Neural progenitor cell (in vitro differentiated cells): ENCODE results near the gene THAP2. TPM values are rescaled to one million over a fixed set of nuclear protein-coding genes. Genes with fewer than 3 reads are reported as not detected.
A peak's percentile ranks its signal among the peaks of the same experiment; 100 is the strongest.

ENCODE experiments used
- DNase-seq: peaks from one replicate; pipeline ENCODE4 v3.0.0-alpha.2; 2016; ENCODE audit warnings: low spot score
- H2AFZ ChIP-seq: fragments of 200-600 bp; sonication (generic); replicated peaks from 2 replicates; pipeline ENCODE4 v1.6.1; 2016; ENCODE audit warnings: antibody characterized with exemption
- H3F3A ChIP-seq: fragments of 200-600 bp; sonication (generic); 2 replicates; pipeline ENCODE4 v1.6.1; 2016; ENCODE audit warnings: antibody characterized with exemption, low read depth
- H3K27ac ChIP-seq: fragments of 200-600 bp; sonication (generic); 2 replicates; pipeline ENCODE4 v1.5.1; 2016; ENCODE audit warnings: mild to moderate bottlenecking
- H3K27me3 ChIP-seq: fragments of 200-600 bp; sonication (generic); 2 replicates; pipeline ENCODE4 v1.6.1; 2016; ENCODE audit warnings: mild to moderate bottlenecking, moderate library complexity
- H3K36me3 ChIP-seq: fragments of 200-600 bp; sonication (generic); 2 replicates; pipeline ENCODE4 v1.5.1; 2016
- H3K4me1 ChIP-seq: fragments of 200-600 bp; sonication (generic); 2 replicates; pipeline ENCODE4 v1.6.1; 2016; ENCODE audit warnings: mixed run types
- H3K4me2 ChIP-seq: fragments of 200-600 bp; sonication (generic); 2 replicates; pipeline ENCODE4 v1.6.1; 2016
- H3K4me3 ChIP-seq: fragments of 200-600 bp; sonication (generic); 2 replicates; pipeline ENCODE4 v1.5.1; 2016
- H3K79me2 ChIP-seq: fragments of 200-600 bp; sonication (generic); 2 replicates; pipeline ENCODE4 v1.6.1; 2016; ENCODE audit warnings: low read depth
- H3K9ac ChIP-seq: fragments of 200-600 bp; sonication (generic); 2 replicates; pipeline ENCODE4 v1.6.1; 2016
- H3K9me3 ChIP-seq: fragments of 200-600 bp; sonication (generic); 2 replicates; pipeline ENCODE4 v1.5.1; 2016; ENCODE audit warnings: low read depth
- H4K20me1 ChIP-seq: fragments of 200-600 bp; sonication (generic); 2 replicates; pipeline ENCODE4 v1.6.1; 2016; ENCODE audit warnings: low read depth
- H3K27ac Mint-ChIP-seq: 3 replicates; pipeline ENCODE4 v1.8.0; 2021; ENCODE audit warnings: mixed read lengths
- H3K27me3 Mint-ChIP-seq: 2 replicates; pipeline ENCODE4 v1.8.0; 2022; ENCODE audit warnings: low read depth, mild to moderate bottlenecking, inconsistent platforms, moderate library complexity, mixed read lengths; ENCODE audit not compliant: insufficient read depth
- H3K36me3 Mint-ChIP-seq: 3 replicates; pipeline ENCODE4 v1.8.0; 2021; ENCODE audit warnings: mixed read lengths
- H3K4me1 Mint-ChIP-seq: 3 replicates; pipeline ENCODE4 v1.8.0; 2021; ENCODE audit warnings: mixed read lengths
- H3K4me3 Mint-ChIP-seq: 3 replicates; pipeline ENCODE4 v1.8.0; 2021; ENCODE audit warnings: mild to moderate bottlenecking, moderate library complexity, mixed read lengths
- H3K9me3 Mint-ChIP-seq: 3 replicates; pipeline ENCODE4 v1.8.0; 2020; ENCODE audit warnings: mixed read lengths
- EZH2 ChIP-seq: fragments of 200-600 bp; sonication (generic); IDR thresholded peaks from 2 replicates; pipeline ENCODE4 v1.6.1; 2017; ENCODE audit warnings: antibody characterized with exemption, mild to moderate bottlenecking, moderate library complexity
- EZH2phosphoT487 ChIP-seq: fragments of 200-600 bp; sonication (generic); IDR thresholded peaks from 2 replicates; pipeline ENCODE4 v1.6.1; 2017; ENCODE audit warnings: antibody characterized with exemption
- total RNA-seq: library from RNA; depleted of rRNA; stranded (reverse); fragments of >200 nt; gene quantifications from 2 replicates; pipeline ENCODE4 v1.2.3, GENCODE V29; 2015; ENCODE audit warnings: low replicate concordance
- TF ChIP-seq, protein P1 (sequence below): fragments of 200-600 bp; sonication (generic); IDR thresholded peaks from 2 replicates; pipeline ENCODE4 v1.5.1; 2017; ENCODE audit warnings: antibody characterized with exemption, mild to moderate bottlenecking

THAP2 gene
- total RNA-seq, 1 donor from 2014 or later = 37.3 TPM

DNA sequence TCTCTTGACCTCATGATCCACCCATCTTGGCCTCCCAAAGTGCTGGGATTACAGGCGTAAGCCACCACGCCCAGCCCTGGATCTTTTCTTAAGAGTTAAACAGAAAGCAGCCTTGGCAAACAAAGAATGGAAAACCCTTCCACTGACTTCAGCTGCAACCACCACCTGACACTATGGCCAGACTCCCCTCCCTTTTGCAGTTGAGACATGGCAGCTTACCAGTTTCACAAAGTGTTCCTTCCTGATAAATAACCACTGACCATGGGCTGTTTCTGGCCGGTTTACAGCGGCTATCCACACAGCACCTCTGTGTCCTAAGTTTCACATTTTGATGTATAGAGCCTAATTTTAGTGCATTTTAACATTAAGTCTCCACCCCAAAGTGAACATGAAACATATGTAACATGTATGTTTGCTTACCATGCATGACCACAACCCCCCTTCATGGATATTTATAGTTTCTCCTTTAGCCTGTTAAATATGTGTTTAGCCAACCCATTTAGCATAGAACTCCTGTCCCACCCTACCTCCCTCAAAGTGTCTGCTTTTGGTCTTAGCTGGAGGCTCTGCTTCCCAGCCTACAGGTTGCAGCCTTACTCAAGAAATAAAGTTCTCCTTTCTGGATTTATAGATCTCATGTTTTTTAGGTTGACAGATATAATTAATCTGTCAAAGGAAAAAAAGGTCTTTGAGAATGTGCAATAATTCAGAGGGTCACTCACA, 57.8 kb downstream of the THAP2 start:
- no peaks in the 10 kb centered on the region for H3K9me3 ChIP-seq
- no peak overlapping the region for H3K4me2 ChIP-seq
- Mint-ChIP-seq H3K27ac (no peak overlapping the region), H3K4me1 (no peaks in the 10 kb centered on the region), H3K4me3 (no peak overlapping the region), H3K9me3 (no peaks in the 10 kb centered on the region), H3K36me3 (no peaks in the 10 kb centered on the region), H3K27me3 (no peaks in the 10 kb centered on the region)
- no peaks in the 10 kb centered on the region for H3K36me3 ChIP-seq
- no peak for DNase-seq
- H3K9ac ChIP-seq = no peak overlapping the region
- H3K4me3 ChIP-seq = no peak overlapping the region
- H3F3A ChIP-seq = no peaks in the 10 kb centered on the region
- no peaks in the 10 kb centered on the region for H3K4me1 ChIP-seq
- H4K20me1 ChIP-seq = no peaks in the 10 kb centered on the region
- no peak for TF ChIP-seq EZH2phosphoT487
- TF ChIP-seq, protein P1, sequence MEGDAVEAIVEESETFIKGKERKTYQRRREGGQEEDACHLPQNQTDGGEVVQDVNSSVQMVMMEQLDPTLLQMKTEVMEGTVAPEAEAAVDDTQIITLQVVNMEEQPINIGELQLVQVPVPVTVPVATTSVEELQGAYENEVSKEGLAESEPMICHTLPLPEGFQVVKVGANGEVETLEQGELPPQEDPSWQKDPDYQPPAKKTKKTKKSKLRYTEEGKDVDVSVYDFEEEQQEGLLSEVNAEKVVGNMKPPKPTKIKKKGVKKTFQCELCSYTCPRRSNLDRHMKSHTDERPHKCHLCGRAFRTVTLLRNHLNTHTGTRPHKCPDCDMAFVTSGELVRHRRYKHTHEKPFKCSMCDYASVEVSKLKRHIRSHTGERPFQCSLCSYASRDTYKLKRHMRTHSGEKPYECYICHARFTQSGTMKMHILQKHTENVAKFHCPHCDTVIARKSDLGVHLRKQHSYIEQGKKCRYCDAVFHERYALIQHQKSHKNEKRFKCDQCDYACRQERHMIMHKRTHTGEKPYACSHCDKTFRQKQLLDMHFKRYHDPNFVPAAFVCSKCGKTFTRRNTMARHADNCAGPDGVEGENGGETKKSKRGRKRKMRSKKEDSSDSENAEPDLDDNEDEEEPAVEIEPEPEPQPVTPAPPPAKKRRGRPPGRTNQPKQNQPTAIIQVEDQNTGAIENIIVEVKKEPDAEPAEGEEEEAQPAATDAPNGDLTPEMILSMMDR = no peak
- TF ChIP-seq EZH2 = no peak
- no peak overlapping the region for H3K27ac ChIP-seq
- no peak overlapping the region for H2AFZ ChIP-seq
- H3K27me3 ChIP-seq = no peaks in the 10 kb centered on the region
- no peaks in the 10 kb centered on the region for H3K79me2 ChIP-seq

DNA sequence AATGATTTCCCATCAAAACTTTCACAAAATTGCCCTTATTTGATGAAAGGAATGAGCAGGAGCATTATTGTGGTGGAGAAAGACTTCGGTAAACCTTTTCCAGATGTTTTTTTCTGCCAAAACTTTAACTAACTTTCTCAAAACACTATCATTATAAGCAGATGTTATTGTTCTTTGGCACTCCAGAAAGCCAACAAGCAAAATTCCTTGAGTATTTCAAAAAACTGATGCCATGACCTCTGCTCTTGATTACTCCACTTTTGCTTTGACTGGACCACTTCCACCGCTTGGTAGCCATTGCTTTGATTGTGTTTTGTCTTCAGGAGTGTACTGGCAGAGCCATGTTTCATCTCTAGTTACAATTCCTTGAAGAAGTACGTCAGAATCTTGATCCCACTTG, 60.9 kb downstream of the THAP2 start:
- Histone ChIP-seq H3K36me3 (no peaks in the 10 kb centered on the region), H3F3A (no peaks in the 10 kb centered on the region), H3K9me3 (no peaks in the 10 kb centered on the region), H3K4me3 (no peak overlapping the region), H3K4me2 (no peak overlapping the region), H3K4me1 (no peaks in the 10 kb centered on the region), H4K20me1 (no peaks in the 10 kb centered on the region), H3K79me2 (no peaks in the 10 kb centered on the region), H2AFZ (peak overlapping the region; percentile 6), H3K27me3 (no peaks in the 10 kb centered on the region), H3K27ac (no peak overlapping the region), H3K9ac (no peak overlapping the region)
- Mint-ChIP-seq H3K9me3 (no peaks in the 10 kb centered on the region), H3K36me3 (no peaks in the 10 kb centered on the region), H3K4me3 (no peak overlapping the region), H3K27ac (no peak overlapping the region), H3K27me3 (no peaks in the 10 kb centered on the region), H3K4me1 (no peaks in the 10 kb centered on the region)
- TF ChIP-seq EZH2 (no peak), EZH2phosphoT487 (no peak)
- TF ChIP-seq, protein P1 = no peak
- DNase-seq = no peak

DNA sequence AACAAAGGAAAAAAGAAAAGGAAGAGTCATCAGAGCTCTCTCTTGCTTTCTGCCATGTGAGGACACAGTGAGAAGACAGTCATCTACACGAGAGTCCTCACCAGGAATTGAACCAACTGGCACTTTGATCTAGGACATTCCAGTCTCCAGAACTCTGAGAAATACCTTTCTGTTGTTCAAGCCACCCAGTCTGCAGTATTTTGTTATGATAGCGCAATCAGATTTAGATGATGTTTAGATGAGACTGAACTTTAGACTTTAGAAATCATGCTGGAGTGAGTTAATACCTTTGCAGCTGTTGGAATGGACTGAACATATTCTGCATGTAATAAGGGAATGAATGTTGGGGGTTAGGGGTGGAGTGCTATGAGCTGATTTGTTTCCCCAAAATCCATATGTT, 62.4 kb downstream of the THAP2 start:
- no peaks in the 10 kb centered on the region for H3K9me3 Mint-ChIP-seq
- TF ChIP-seq, protein P1 = no peak
- TF ChIP-seq EZH2phosphoT487 (no peak), EZH2 (no peak)
- no peak for DNase-seq
- H3K9me3 ChIP-seq = no peaks in the 10 kb centered on the region
- H3K79me2 ChIP-seq = no peaks in the 10 kb centered on the region
- H3K36me3 ChIP-seq = no peaks in the 10 kb centered on the region
- no peak overlapping the region for H3K27ac ChIP-seq
- H3K27me3 Mint-ChIP-seq = no peaks in the 10 kb centered on the region
- no peak overlapping the region for H3K4me3 ChIP-seq
- H2AFZ ChIP-seq = no peak overlapping the region
- no peak overlapping the region for H3K4me2 ChIP-seq
- no peaks in the 10 kb centered on the region for H3K4me1 ChIP-seq
- H3K9ac ChIP-seq = no peak overlapping the region
- H3F3A ChIP-seq = no peaks in the 10 kb centered on the region
- H3K27me3 ChIP-seq = no peaks in the 10 kb centered on the region
- no peak overlapping the region for H3K4me3 Mint-ChIP-seq
- no peaks in the 10 kb centered on the region for H3K36me3 Mint-ChIP-seq
- H3K4me1 Mint-ChIP-seq = no peaks in the 10 kb centered on the region
- no peaks in the 10 kb centered on the region for H4K20me1 ChIP-seq
- H3K27ac Mint-ChIP-seq = no peak overlapping the region
